GM12892 (cell line): ENCODE results near the gene LSS. TPM values are rescaled to one million over a fixed set of nuclear protein-coding genes. Genes with fewer than 3 reads are reported as not detected.

Experiments used
- DNase-seq: peaks from one replicate; pipeline ENCODE4 v3.0.0; 2011; ENCODE audit not compliant: insufficient read length
- FAIRE-seq: peaks from 2 replicates; lab custom pipeline; 2011; peaks lifted over from hg19 to GRCh38; lab: Jason Lieb, UNC
- POLR2A ChIP-seq: IDR thresholded peaks from 2 replicates; pipeline ENCODE4 v1.6.1; 2011; ENCODE audit warnings: low read depth, low read length, control low read depth
- POLR2AphosphoS5 ChIP-seq: IDR thresholded peaks from 2 replicates; pipeline ENCODE4 v1.6.1; 2011; ENCODE audit warnings: low read depth, low read length, control low read depth
- TAF1 ChIP-seq: IDR thresholded peaks from 2 replicates; pipeline ENCODE4 v1.6.1; 2011; ENCODE audit warnings: low read depth, mild to moderate bottlenecking, control low read depth, low read length, borderline replicate concordance
- polyA plus RNA-seq: library from polyadenylated mRNA; unstranded; fragments of >200 nt; gene quantifications from one replicate; pipeline ENCODE4 v1.2.1, GENCODE V29; 2012; ENCODE audit warnings: missing spikeins, inconsistent platforms; ENCODE audit not compliant: missing spikeins

Gene LSS
- polyA plus RNA-seq: 33.0 TPM

GRCh38 chr21:46228345-46229051, at the start of gene LSS:
Gene LSS, minus strand, starts transcription at chr21:46228774. Its CDS starts 29 bp downstream, at chr21:46228745.
- TF ChIP-seq POLR2A (peak; percentile 53; the same call in 1 of the 2 replicates), TAF1 (no peak; the same call in 1 of the 2 replicates), POLR2AphosphoS5 (no peak)
- FAIRE-seq (peak; percentile 89), DNase-seq (peak; percentile 97)

DNA sequence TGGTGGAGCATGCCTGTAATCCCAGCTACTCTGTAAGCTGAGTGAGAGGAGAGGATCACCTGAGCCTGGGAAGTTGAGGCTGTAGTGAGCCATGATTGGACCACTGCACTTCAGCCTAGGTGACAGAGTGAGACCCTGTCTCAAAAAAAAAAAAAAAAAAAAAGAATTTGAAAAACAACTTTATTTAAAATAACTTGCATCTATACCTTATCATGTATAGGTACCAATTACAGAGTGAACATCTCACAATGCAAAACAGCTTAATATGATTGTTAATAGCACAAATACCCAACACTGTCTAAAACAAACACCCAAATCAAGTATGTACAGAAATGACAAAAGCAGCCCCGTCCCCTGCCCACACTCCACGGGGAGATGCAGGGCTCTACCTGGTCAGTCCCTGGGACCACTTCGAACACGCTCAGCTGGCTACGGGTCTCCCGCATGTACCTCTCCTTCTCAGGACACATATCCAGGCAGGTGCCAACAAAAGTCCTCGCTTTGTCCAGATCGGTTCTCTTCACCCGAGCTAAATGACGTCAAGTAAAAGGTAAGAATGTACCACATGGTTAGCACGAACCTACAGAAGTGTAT, 46.3 kb upstream of the LSS start:
- TF ChIP-seq POLR2A (no peak), POLR2AphosphoS5 (no peak), TAF1 (no peak)
- no peak for FAIRE-seq
- no peak for DNase-seq

DNA sequence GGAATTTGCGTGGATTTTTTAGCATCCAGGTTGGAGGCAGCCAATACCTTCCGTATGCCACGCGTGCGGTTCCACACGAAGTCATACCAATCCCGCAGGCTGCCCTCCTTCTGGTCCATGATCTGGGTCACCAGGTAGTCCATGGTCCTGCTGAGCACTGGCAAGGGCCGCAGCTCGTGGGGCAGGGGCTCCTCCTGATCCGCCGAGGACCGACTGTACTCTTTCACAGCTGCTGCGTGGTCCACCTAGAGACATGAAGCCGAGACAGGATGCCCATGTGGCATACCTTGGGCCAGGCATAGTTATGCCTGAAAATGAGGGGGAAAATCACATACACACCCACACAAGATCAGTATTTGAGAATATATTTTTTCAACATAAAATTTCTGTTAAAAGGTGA, 44.8 kb upstream of the LSS start:
- no peak for TF ChIP-seq POLR2A
- FAIRE-seq: no peak
- DNase-seq: no peak

- no peak for FAIRE-seq
- DNase-seq: no peak
- TF ChIP-seq TAF1 (no peak), POLR2AphosphoS5 (no peak), POLR2A (no peak)
Observed at GRCh38 chr21:46269466-46269865, 40.9 kb upstream of the LSS start.

- FAIRE-seq (no peak), DNase-seq (no peak)
- TF ChIP-seq POLR2A (no peak), POLR2AphosphoS5 (no peak)
Observed at GRCh38 chr21:46268371-46268770, 39.8 kb upstream of the LSS start.

GRCh38 chr21:46266946-46267345, 38.4 kb upstream of the LSS start:
- TF ChIP-seq POLR2AphosphoS5 (no peak), TAF1 (no peak), POLR2A (no peak)
- DNase-seq (no peak), FAIRE-seq (no peak)

DNA sequence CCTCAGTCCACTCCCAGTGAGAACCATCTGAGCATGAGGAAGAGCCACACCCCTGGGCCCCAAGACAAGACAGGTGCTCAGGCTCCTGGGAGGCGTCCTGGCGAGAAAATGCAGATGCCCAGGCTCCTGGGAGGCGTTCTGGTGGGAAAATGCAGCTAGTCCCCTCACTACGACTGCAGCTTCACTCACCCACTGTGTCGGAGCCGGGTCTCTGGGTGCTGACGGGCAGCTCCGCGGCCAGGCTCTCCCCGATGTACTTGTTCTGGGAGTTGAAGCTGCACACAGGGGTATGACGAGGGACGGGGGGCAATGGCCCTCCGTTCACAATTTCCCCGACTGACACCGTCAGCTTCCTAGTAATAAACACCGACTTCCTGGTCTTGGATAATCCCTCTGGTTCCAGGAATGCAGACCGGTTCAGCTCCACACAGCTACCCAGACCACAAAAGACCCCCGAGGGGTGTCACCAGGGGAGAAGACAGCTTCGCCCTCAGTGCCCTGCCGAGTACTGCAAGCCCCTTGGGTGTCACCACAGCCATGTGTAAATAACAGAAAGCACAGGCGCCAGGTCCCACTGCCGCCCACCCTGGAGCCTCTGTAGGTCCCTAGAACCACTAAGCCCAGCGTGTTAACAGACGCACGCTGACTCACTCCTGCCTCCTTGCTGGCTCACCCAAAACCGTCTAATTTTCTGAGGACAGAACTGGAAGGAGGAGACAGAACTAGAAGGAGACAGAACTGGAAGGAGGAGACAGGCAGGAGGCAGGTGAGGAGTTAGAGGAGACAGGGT, 37.4 kb upstream of the LSS start:
- no peak for DNase-seq
- TF ChIP-seq POLR2AphosphoS5 (no peak), TAF1 (no peak), POLR2A (no peak)
- no peak for FAIRE-seq

- TF ChIP-seq POLR2AphosphoS5 (no peak), TAF1 (no peak), POLR2A (no peak)
- no peak for FAIRE-seq
- DNase-seq: no peak
Observed at GRCh38 chr21:46264690-46265144, 36.1 kb upstream of the LSS start.

GRCh38 chr21:46264046-46264689, 35.6 kb upstream of the LSS start:
- TF ChIP-seq POLR2A (no peak), POLR2AphosphoS5 (no peak), TAF1 (no peak)
- DNase-seq (no peak), FAIRE-seq (no peak)

- no peak for TF ChIP-seq POLR2AphosphoS5
- no peak for TF ChIP-seq TAF1
- TF ChIP-seq POLR2A: no peak
- FAIRE-seq: no peak
- no peak for DNase-seq
Observed at GRCh38 chr21:46256501-46256994, 28.0 kb upstream of the LSS start.
